Inferior parietal cortex (tissue), 1 donor: ENCODE measurements around the gene PCDHA7.
"Not testable (repeated sequence)": the region's sequence is repeated elsewhere in the genome, so short reads cannot be mapped to it uniquely, and the experiment has no call there.

Source experiments
- DNase-seq: peaks from one replicate; pipeline ENCODE4 v3.0.0-alpha.2; 2016; ENCODE audit errors: extremely low spot score

The PCDHA7 gene

DNA sequence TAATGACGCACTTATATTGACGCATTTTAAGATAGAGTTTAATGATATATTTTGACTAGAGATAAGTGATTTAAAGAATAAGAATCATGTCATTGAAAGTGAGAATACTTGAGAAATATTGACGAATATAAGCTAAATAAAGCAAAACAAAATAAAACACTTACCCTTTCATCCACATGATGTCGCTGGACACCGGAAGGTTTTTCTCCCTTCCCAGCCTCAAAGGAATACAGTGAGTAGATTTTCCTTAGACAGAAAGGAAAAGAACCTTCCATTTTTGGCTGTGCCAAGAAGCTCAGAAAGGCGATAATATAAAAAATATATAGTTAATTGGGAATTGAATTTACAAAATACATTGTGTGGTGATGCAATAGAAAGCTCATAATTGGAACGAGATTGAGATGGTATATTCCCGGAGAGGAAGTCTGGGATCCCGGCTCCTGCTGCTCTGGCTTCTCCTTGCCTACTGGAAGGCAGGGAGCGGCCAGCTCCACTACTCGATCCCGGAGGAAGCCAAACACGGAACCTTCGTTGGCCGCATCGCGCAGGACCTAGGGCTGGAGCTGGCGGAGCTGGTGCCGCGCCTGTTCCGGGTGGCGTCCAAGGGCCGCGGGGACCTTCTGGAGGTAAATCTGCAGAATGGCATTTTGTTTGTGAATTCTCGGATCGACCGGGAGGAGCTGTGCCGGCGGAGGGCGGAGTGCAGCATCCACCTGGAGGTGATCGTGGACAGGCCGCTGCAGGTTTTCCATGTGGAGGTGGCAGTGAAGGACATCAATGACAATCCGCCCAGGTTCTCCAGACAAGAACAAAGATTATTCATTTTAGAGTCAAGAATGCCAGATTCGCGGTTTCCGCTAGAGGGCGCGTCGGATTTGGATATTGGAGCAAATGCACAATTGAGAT lies 12.4 kb upstream of the PCDHA7 start, which contains the start of gene PCDHA5:
Gene PCDHA5 (plus strand): TSS at position 239 of the 906 bp plus-strand sequence.
- peak; percentile 54 for DNase-seq

DNA sequence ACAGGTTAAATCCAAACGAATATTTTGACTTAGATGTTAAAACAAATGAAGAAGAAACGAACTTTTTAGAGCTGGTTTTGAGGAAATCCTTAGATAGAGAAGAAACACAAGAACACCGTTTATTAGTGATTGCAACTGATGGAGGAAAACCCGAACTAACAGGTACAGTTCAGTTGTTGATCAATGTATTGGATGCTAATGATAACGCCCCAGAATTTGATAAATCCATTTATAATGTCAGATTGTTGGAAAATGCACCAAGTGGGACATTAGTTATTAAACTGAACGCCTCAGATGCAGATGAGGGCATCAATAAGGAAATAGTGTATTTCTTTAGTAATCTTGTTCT lies 11.8 kb upstream of the PCDHA7 start:
- DNase-seq = no peak

DNA sequence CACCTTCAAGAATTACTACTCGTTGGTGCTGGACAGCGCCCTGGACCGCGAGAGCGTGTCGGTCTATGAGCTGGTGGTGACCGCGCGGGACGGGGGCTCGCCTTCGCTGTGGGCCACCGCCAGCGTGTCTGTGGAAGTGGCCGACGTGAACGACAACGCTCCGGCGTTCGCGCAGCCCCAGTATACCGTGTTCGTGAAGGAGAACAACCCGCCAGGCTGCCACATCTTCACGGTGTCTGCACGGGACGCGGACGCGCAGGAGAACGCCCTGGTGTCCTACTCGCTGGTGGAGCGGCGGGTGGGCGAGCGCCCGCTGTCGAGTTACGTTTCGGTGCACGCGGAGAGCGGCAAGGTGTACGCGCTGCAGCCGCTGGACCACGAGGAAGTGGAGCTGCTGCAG lies 11.1 kb upstream of the PCDHA7 start:
- DNase-seq = not testable (repeated sequence)

DNA sequence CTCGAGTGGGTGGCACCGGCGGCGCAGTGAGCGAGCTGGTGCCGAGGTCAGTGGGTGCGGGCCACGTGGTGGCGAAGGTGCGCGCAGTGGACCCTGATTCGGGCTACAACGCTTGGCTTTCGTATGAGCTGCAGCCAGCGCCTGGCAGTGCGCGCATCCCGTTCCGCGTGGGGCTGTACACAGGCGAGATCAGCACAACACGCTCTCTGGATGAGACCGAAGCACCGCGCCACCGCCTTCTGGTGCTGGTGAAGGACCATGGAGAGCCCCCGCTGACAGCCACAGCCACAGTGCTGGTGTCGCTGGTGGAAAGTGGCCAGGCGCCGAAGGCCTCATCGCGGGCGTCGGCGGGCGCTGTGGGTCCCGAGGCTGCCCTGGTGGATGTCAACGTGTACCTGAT lies 10.6 kb upstream of the PCDHA7 start:
- no peak for DNase-seq

DNA sequence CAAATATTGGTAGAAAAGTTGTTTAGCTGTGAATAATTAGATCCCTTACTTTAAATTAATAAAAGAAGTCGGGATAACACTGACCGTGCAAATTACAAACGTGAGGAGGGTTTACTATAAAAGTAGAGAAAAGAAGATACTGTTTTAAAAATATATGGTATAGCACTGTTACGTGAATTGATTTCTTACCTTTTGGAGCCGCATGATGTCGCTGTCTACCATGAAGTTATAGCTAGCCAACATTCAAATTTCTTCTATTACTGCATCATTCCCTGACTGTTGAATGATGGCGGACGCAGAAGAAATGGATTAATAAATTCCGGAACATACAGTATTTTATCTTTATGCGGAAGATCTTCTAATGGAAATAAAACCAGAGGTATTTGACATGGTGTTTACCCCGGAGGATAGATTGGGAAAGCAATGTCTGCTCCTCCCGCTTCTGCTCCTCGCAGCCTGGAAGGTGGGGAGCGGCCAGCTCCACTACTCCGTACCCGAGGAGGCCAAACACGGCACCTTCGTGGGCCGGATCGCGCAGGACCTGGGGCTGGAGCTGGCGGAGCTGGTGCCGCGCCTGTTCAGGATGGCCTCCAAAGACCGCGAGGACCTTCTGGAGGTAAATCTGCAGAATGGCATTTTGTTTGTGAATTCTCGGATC lies 6.2 kb upstream of the PCDHA7 start, which contains the start of gene PCDHA6:
Gene PCDHA6 (plus strand): TSS at position 257 of the 658 bp plus-strand sequence. CDS start 132 bp downstream, at position 389.
- peak; percentile 15 for DNase-seq

DNA sequence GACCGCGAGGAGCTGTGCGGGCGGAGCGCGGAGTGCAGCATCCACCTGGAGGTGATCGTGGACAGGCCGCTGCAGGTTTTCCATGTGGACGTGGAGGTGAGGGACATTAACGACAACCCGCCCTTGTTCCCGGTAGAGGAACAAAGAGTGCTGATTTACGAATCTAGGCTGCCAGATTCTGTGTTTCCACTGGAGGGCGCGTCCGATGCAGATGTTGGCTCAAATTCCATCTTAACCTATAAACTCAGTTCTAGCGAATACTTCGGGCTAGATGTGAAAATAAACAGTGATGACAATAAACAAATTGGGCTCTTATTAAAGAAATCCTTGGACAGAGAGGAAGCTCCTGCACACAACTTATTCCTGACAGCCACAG lies 5.7 kb upstream of the PCDHA7 start:
- no peak for DNase-seq

DNA sequence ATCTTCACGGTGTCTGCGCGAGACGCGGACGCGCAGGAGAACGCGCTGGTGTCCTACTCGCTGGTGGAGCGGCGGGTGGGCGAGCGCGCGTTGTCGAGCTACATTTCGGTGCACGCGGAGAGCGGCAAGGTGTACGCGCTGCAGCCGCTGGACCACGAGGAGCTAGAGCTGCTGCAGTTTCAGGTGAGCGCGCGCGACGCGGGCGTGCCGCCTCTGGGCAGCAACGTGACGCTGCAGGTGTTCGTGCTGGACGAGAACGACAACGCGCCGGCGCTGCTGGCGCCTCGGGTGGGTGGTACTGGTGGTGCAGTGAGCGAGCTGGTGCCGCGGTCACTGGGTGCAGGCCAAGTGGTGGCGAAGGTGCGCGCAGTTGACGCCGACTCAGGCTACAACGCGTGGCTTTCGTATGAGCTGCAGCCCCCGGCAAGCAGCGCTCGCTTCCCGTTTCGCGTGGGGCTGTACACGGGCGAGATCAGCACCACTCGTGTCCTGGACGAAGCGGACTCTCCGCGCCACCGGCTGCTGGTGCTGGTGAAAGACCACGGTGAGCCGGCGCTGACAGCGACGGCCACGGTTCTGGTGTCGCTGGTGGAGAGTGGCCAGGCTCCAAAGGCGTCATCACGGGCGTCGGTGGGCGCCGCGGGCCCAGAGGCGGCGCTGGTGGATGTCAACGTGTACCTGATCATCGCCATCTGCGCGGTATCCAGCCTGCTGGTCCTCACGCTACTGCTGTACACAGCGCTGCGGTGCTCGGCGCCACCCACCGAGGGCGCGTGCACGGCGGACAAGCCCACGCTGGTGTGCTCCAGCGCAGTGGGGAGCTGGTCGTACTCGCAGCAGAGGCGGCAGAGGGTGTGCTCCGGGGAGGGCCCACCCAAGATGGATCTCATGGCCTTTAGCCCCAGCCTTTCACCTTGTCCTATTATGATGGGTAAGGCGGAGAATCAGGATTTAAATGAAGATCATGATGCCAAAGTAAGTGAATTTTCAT lies 4.3 kb upstream of the PCDHA7 start:
- not testable (repeated sequence) for DNase-seq

DNA sequence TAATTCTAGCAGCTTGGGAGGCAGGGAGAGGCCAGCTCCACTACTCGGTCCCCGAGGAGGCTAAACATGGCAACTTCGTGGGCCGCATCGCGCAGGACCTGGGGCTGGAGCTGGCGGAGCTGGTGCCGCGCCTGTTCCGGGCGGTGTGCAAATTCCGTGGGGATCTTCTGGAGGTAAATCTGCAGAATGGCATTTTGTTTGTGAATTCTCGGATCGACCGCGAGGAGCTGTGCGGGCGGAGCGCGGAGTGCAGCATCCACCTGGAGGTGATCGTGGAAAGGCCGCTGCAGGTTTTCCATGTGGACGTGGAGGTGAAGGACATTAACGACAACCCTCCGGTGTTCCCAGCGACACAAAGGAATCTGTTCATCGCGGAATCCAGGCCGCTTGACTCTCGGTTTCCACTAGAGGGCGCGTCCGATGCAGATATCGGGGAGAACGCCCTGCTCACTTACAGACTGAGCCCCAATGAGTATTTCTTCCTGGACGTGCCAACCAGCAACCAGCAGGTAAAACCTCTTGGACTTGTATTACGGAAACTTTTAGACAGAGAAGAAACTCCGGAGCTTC lies 455 bp downstream of the PCDHA7 start:
- not testable (repeated sequence) for DNase-seq

DNA sequence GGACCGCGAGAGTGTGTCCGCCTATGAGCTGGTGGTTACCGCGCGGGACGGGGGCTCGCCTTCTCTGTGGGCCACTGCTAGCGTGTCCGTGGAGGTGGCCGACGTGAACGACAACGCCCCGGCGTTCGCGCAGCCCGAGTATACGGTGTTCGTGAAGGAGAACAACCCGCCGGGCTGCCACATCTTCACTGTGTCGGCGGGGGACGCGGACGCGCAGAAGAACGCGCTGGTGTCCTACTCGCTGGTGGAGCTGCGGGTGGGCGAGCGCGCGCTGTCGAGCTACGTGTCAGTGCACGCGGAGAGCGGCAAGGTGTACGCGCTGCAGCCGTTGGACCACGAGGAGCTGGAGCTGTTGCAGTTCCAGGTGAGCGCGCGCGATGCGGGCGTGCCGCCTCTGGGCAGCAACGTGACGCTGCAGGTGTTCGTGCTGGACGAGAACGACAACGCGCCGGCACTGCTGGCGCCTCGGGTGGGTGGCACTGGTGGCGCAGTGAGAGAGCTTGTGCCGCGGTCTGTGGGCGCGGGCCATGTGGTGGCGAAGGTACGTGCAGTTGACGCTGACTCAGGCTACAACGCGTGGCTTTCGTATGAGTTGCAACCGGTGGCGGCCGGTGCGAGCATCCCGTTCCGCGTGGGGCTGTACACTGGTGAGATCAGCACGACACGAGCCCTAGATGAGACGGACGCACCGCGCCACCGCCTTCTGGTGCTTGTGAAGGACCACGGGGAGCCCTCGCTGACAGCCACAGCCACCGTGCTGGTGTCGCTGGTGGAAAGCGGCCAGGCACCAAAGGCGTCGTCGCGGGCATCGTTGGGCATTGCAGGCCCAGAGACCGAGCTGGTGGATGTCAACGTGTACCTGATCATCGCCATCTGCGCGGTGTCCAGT lies 1.8 kb downstream of the PCDHA7 start:
- DNase-seq = no peak

DNA sequence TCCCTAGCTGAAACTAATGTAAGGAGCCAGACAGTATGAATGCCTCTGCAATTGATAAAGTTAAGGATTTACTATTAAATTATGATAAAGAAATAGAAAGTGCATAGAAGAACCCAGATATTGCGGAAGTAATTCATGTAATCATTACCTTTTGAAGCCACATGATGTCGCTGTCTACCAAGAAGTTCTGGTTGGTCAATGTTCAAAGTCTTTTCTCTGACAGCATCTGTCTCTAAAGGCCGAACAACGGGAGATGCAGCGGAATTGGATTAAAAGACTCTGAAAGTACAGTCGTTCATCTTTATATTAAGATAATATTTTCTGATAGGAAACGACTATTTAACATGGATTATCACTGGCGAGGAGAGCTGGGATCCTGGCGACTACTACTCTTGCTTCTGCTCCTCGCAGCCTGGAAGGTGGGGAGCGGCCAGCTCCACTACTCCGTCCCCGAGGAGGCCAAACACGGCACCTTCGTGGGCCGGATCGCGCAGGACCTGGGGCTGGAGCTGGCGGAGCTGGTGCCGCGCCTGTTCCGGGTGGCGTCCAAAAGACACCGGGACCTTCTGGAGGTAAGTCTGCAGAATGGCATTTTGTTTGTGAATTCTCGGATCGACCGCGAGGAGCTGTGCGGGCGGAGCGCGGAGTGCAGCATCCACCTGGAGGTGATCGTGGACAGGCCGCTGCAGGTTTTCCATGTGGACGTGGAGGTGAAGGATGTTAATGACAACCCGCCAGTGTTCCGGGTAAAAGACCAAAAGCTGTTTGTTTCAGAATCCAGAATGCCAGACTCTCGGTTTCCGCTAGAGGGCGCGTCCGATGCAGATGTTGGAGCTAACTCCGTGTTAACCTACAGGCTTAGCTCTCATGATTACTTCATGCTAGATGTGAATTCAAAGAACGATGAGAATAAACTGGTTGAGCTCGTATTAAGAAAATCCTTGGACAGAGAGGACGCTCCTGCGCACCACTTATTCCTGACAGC lies 7.2 kb downstream of the PCDHA7 start, which contains the start of gene PCDHA8:
Gene PCDHA8 (plus strand): TSS at position 210 of the 985 bp plus-strand sequence. CDS start 135 bp downstream, at position 345.
- DNase-seq = peak; percentile 64

DNA sequence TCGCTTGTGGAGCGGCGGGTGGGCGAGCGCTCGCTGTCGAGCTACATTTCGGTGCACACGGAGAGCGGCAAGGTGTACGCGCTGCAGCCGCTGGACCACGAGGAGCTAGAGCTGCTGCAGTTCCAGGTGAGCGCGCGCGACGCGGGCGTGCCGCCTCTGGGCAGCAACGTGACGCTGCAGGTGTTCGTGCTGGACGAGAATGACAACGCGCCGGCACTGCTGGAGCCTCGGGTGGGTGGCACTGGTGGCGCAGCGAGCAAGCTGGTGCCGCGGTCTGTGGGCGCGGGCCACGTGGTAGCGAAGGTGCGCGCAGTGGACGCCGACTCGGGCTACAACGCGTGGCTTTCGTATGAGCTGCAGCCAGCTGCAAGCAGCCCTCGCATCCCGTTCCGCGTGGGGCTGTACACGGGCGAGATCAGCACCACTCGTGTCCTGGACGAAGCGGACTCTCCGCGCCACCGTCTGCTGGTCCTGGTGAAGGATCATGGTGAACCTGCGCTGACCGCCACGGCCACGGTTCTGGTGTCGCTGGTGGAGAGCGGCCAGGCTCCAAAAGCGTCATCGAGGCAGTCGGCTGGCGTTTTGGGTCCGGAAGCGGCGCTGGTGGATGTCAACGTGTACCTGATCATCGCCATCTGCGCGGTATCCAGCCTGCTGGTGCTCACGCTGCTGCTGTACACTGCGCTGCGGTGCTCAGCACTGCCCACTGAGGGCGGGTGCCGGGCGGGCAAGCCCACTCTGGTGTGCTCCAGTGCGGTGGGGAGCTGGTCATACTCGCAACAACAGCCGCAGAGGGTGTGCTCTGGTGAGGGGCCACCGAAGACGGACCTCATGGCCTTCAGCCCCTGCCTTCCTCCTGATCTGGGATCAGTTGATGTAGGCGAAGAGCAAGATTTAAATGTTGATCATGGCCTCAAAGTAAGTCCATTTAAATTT lies 9.0 kb downstream of the PCDHA7 start:
- DNase-seq = no peak

DNA sequence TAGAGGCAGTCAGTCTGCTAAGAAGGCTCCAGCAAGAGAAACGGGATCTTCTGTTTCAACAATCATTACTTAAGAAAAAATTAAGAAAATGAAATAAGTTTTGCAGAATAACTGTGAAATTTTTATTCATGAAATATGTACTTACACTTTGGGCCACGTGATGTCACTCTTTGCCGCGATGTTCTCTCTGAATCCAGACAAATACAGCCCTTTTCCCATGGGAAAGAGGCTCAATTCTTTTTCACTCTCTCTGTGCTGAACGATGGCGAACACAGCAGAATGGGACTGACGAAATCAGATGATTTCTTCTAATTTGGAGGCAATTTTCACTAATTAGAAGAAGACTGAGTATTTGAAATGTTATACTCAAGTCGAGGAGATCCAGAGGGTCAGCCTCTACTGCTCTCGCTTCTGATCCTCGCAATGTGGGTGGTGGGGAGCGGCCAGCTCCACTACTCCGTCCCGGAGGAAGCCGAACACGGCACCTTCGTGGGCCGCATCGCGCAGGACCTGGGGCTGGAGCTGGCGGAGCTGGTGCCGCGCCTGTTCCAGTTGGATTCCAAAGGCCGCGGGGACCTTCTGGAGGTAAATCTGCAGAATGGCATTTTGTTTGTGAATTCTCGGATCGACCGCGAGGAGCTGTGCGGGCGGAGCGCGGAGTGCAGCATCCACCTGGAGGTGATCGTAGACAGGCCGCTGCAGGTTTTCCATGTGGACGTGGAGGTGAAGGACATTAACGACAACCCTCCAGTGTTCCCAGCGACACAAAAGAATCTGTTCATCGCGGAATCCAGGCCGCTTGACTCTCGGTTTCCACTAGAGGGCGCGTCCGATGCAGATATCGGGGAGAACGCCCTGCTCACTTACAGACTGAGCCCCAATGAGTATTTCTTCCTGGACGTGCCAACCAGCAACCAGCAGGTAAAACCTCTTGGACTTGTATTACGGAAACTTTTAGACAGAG lies 14.4 kb downstream of the PCDHA7 start, which contains the start of gene PCDHA9:
Gene PCDHA9 (plus strand): TSS at position 244 of the 964 bp plus-strand sequence. CDS start 114 bp downstream, at position 358.
- not testable (repeated sequence) for DNase-seq

DNA sequence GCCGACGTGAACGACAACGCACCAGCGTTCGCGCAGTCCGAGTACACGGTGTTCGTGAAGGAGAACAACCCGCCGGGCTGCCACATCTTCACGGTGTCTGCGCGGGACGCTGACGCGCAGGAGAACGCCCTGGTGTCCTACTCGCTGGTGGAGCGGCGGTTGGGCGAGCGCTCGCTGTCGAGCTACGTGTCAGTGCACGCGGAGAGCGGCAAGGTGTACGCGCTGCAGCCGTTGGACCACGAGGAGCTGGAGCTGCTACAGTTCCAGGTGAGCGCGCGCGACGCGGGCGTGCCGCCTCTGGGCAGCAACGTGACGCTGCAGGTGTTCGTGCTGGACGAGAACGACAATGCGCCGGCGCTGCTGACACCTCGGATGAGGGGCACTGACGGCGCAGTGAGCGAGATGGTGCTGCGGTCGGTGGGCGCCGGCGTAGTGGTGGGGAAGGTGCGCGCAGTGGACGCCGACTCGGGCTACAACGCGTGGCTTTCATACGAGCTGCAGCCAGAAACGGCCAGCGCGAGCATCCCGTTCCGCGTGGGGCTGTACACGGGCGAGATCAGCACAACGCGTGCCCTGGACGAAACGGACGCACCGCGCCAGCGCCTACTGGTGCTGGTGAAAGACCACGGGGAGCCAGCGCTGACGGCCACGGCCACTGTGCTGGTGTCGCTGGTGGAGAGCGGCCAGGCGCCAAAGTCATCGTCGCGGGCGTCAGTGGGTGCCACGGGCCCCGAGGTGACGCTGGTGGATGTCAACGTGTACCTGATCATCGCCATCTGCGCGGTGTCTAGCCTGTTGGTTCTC lies 16.0 kb downstream of the PCDHA7 start:
- not testable (repeated sequence) for DNase-seq

DNA sequence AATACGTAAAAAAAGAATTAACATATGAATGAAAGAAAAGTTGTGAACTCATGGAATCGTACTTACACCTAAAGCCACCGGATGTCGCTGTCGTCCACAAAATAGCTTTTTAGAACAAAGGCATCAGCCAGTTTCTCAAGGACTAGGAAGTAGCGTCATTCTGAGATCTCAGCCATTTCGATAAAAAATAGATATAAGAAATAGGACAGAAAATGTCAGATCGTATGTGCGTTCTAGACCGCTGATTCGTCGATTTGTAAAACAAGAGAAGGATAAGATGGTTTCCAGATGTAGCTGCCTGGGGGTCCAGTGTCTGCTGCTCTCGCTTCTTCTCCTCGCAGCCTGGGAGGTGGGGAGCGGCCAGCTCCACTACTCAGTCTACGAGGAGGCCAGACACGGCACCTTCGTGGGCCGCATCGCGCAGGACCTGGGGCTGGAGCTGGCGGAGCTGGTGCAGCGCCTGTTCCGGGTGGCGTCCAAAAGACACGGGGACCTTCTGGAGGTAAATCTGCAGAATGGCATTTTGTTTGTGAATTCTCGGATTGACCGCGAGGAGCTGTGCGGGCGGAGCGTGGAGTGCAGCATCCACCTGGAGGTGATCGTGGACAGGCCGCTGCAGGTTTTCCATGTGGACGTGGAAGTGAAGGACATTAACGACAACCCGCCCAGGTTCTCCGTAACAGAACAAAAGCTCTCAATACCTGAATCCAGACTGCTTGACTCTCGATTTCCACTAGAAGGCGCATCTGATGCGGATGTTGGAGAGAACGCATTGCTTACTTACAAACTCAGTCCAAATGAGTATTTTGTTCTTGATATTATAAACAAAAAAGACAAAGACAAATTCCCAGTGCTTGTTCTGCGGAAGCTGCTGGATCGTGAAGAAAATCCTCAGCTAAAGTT lies 22.0 kb downstream of the PCDHA7 start, which contains the start of gene PCDHA10:
Gene PCDHA10 (plus strand): TSS at position 126 of the 903 bp plus-strand sequence. CDS start 152 bp downstream, at position 278.
- DNase-seq = peak; percentile 22
